Skeletal muscle tissue (tissue), 4 donors: Measurements from ENCODE around the gene RFNG. TPM values are rescaled to one million over a fixed set of nuclear protein-coding genes. Genes with fewer than 3 reads are reported as not detected.
"Not testable (repeated sequence)": the region's sequence is repeated elsewhere in the genome, so short reads cannot be mapped to it uniquely, and the experiment has no call there.

ENCODE experiments used
- H3K27ac ChIP-seq: one replicate; pipeline ENCODE4 v1.7.0; 2013; ENCODE audit warnings: mild to moderate bottlenecking, low read depth, low read length, inconsistent platforms
- H3K27me3 ChIP-seq, 3 donors: one replicate each; pipeline ENCODE4 v1.7.0; 2013; ENCODE audit warnings: low read length in 3 of 3; ENCODE audit not compliant: control insufficient read depth in 3 of 3, insufficient read depth in 3 of 3
- H3K36me3 ChIP-seq, 3 donors: one replicate each; pipeline ENCODE4 v1.7.0; 2013; ENCODE audit warnings: low read length in 3 of 3; ENCODE audit not compliant: control insufficient read depth in 3 of 3, insufficient read depth in 3 of 3
- H3K4me1 ChIP-seq, 3 donors: one replicate each; pipeline ENCODE4 v1.7.0; 2013; ENCODE audit warnings: low read length in 3 of 3, mild to moderate bottlenecking in 3 of 3; ENCODE audit not compliant: control insufficient read depth in 3 of 3, insufficient read depth in 3 of 3
- H3K4me3 ChIP-seq, 3 donors: one replicate each; pipeline ENCODE4 v1.7.0; 2013; ENCODE audit warnings: low read length in 3 of 3
- H3K9ac ChIP-seq, 3 donors: one replicate each; pipeline ENCODE4 v1.7.0; 2013; ENCODE audit warnings: low read length in 3 of 3, mild to moderate bottlenecking in 3 of 3, moderate library complexity in 2 of 3, low read depth in 1 of 3
- H3K9me3 ChIP-seq, 3 donors: one replicate each; pipeline ENCODE4 v1.7.0; 2013; ENCODE audit warnings: low read length in 3 of 3; ENCODE audit not compliant: control insufficient read depth in 3 of 3
- total RNA-seq: library from RNA; depleted of rRNA; stranded (reverse); fragments of >200 nt; gene quantifications from one replicate; pipeline ENCODE4 v1.2.3, GENCODE V29; 2014
- donor health status: Osteomylitis.

Gene RFNG
- total RNA-seq, 1 donor from 2014 or later: 16.7 TPM

DNA sequence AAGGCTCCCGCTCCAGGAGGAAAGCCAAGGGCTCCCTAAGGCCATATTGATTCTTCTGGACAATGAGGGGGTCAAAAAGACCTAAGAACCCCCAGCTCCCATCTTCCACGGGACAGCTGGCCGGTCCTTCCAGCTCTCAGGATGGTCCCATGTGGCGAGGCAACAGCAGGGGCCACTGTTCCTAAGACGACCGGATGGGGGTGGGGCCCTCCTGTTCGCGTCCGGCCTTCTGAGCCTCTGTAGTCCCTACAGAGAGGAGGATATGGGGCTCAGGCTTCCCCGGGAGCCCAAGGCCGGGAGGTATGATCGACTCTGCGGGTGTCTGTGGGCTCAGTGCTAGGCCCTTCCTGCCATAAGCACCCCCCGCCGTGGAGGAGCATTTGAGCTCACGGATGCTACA is 8.1 kb downstream of the RFNG start:
- H3K27me3 ChIP-seq: no peaks in the 10 kb centered on the region
- H3K36me3 ChIP-seq: peaks cover 9 to 17% (median 12%) of the 10 kb centered on the region in 3 donors
- no peaks in the 10 kb centered on the region for H3K9me3 ChIP-seq
- no peak overlapping the region for H3K27ac ChIP-seq
- H3K9ac ChIP-seq: no peak overlapping the region
- H3K4me3 ChIP-seq: no peak overlapping the region
- H3K4me1 ChIP-seq: no peaks in the 10 kb centered on the region

- Histone ChIP-seq H3K4me3 (no peak overlapping the region), H3K4me1 (peaks cover 4 to 5% (median 4%) of the 10 kb centered on the region in 3 donors), H3K27ac (no peak overlapping the region), H3K36me3 (peaks cover 4 to 10% (median 7%) of the 10 kb centered on the region in 3 donors), H3K9me3 (no peaks in the 10 kb centered on the region), H3K9ac (no peak overlapping the region), H3K27me3 (no peaks in the 10 kb centered on the region)
These were observed 9.0 kb downstream of the RFNG start for GRCh38 chr17:82042649-82043048.

GRCh38 chr17:82041144-82041814 is 10.3 kb downstream of the RFNG start:
- Histone ChIP-seq H3K27me3 (no peaks in the 10 kb centered on the region), H3K4me3 (no peak overlapping the region), H3K36me3 (no peaks in the 10 kb centered on the region), H3K4me1 (peaks cover 9 to 14% (median 11%) of the 10 kb centered on the region in 3 donors), H3K9me3 (no peaks in the 10 kb centered on the region), H3K9ac (no peak overlapping the region), H3K27ac (no peak overlapping the region)

DNA sequence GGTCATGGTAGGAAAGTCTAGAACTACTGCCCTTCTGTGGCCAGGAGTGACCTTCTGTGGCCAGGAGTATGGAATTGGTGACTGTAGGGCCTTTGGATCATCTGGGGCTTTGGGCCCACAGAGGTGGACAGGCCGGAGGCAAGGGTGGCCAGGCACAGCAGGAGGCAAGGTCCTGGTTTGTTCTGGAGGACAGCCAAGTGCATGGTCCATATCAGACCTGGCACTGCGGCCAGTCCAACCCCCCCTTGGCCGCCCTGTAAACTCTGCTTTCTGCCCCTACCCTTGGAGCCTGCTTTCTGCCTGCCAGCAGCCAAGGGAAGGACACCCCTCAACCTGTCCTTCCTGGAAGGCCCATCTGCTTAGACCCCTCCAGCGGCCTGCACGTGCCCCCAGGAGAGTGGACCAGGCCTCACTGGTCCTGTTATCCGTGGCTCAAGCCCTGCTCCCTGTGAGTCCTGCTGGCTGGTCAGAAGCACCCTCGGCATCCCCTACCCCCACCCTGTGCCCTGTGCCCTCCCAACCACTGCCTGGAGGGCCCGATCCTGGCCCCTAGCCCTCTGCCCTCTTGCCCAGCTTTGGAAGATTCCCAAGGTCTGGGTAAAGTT is 11.8 kb downstream of the RFNG start:
- H3K36me3 ChIP-seq: peaks cover 0 to 8% (median 7%) of the 10 kb centered on the region in 3 donors
- H3K27ac ChIP-seq: no peak overlapping the region
- H3K9ac ChIP-seq: no peak overlapping the region
- H3K27me3 ChIP-seq: no peaks in the 10 kb centered on the region
- no peaks in the 10 kb centered on the region for H3K9me3 ChIP-seq
- no peak overlapping the region for H3K4me3 ChIP-seq
- peaks cover 14 to 24% (median 21%) of the 10 kb centered on the region in 3 donors for H3K4me1 ChIP-seq

- not testable (repeated sequence) for H3K36me3 ChIP-seq, H3K9me3 ChIP-seq, H3K27me3 ChIP-seq, H3K9ac ChIP-seq, H3K4me3 ChIP-seq, H3K27ac ChIP-seq
- H3K4me1 ChIP-seq: peaks cover 14 to 24% (median 23%) of the 10 kb centered on the region in 3 donors
These were observed 12.7 kb downstream of the RFNG start for GRCh38 chr17:82038796-82039409.

DNA sequence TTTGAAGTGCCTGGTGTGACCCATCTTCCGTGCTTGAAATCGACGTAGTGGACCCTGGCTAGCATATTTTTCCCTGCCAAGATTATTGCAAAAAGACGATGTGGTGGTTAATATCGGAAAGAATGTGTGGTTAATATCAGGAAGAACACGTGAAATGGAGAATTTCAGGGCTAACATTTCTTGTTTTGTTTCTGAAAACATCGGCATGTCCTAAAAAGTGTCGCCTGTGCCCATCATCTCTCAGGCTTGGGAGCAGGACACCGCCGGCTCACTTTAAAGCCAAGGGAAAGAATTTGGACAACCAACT is 13.8 kb downstream of the RFNG start:
- Histone ChIP-seq H3K9ac (peak overlapping the region; percentile 56 to 73 (median 59)), H3K27ac (peak overlapping the region; percentile 96), H3K27me3 (peaks cover 0 to 8% (median 0%) of the 10 kb centered on the region in 3 donors), H3K9me3 (no peaks in the 10 kb centered on the region), H3K4me3 (peak overlapping the region; percentile 64 to 91 (median 70)), H3K36me3 (peaks cover 0 to 8% (median 7%) of the 10 kb centered on the region in 3 donors), H3K4me1 (peaks cover 14 to 24% (median 23%) of the 10 kb centered on the region in 3 donors)

- H3K9me3 ChIP-seq: no peaks in the 10 kb centered on the region
- peaks cover 3 to 14% (median 5%) of the 10 kb centered on the region in 3 donors for H3K27me3 ChIP-seq
- peak within 1 kb of the TSS; percentile 73 to 93 (median 92) for H3K9ac ChIP-seq
- H3K36me3 ChIP-seq: peaks cover 0 to 8% (median 7%) of the 10 kb centered on the region in 3 donors
- peaks cover 14 to 26% (median 24%) of the 10 kb centered on the region in 3 donors for H3K4me1 ChIP-seq
- H3K4me3 ChIP-seq: peak within 1 kb of the TSS; percentile 78 to 91 (median 88)
- peak within 1 kb of the TSS; percentile 96 for H3K27ac ChIP-seq
These were observed 14.3 kb downstream of the RFNG start, which contains the start of gene DCXR for GRCh38 chr17:82037092-82037888. DCXR (minus strand) TSS chr17:82037697; CDS start chr17:82037682, 15 bp downstream.

DNA sequence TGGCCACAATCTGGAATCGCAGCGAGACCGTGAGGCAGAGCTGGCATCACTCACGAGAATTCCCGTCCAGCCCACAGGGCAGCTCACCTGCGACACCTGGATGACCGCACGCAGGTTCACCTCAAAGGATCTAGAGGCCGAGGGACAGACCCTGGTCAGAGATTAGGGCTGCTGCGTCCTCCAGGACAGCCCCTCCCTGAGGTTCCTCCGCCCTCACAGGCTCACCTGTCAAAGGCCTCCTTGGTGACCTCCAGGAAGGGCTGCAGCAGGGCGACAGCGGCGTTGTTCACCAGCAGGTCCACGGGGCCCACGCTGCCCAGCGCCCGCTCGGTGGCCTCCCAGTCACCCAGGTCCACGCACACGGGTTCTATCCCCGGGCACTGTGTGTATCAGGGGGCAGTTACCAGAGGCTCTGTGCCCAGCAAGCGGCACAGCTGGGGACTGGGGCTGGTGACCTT is 14.9 kb downstream of the RFNG start:
- Histone ChIP-seq H3K27ac (peak overlapping the region; percentile 96), H3K9ac (peak overlapping the region; percentile 73 to 93 (median 92)), H3K4me1 (peaks cover 14 to 29% (median 28%) of the 10 kb centered on the region in 3 donors), H3K36me3 (peaks cover 0 to 8% (median 7%) of the 10 kb centered on the region in 3 donors), H3K9me3 (no peaks in the 10 kb centered on the region), H3K4me3 (peak overlapping the region; percentile 78 to 91 (median 88)), H3K27me3 (peaks cover 6 to 18% (median 7%) of the 10 kb centered on the region in 3 donors)

DNA sequence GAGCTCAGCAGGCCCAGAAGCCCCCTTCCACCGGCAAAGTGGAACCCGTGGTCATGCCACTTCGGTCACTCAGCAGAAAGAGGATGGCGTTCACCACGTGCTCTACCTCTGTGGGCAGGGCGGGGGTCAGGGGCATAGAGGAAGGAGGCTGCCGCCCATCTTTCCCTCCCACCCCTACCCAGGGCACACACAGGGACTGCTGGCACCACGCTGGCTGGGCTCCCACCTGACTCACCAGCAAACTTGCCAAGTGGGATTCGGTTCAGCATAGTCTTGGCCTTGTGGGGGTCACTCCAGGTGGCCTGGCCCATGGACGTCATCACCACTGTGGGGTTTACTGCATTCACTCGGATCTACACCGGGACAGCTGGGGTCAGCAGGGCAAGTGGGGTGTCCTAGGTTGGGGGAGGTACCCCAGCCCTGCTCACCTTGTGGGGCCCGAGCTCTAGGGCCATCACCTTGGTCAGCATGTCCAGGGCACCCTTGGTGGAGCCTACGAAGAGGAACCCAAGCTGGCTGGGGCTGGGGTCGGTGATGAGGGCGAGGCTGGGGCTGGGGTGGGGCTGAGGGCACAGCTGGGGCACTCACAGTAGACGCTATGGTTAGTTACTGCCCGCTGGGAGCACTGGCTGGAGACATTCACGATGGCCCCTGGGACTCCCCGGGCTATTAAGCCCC is 15.5 kb downstream of the RFNG start:
- H3K36me3 ChIP-seq: peaks cover 0 to 8% (median 7%) of the 10 kb centered on the region in 3 donors
- no peaks in the 10 kb centered on the region for H3K9me3 ChIP-seq
- peaks cover 6 to 18% (median 7%) of the 10 kb centered on the region in 3 donors for H3K27me3 ChIP-seq
- peaks cover 14 to 29% (median 28%) of the 10 kb centered on the region in 3 donors for H3K4me1 ChIP-seq
- peak overlapping the region; percentile 96 for H3K27ac ChIP-seq
- peak overlapping the region; percentile 73 to 93 (median 92) for H3K9ac ChIP-seq
- H3K4me3 ChIP-seq: peak overlapping the region; percentile 78 to 91 (median 88)
